ENCODE results near the gene GBX1.

DNA sequence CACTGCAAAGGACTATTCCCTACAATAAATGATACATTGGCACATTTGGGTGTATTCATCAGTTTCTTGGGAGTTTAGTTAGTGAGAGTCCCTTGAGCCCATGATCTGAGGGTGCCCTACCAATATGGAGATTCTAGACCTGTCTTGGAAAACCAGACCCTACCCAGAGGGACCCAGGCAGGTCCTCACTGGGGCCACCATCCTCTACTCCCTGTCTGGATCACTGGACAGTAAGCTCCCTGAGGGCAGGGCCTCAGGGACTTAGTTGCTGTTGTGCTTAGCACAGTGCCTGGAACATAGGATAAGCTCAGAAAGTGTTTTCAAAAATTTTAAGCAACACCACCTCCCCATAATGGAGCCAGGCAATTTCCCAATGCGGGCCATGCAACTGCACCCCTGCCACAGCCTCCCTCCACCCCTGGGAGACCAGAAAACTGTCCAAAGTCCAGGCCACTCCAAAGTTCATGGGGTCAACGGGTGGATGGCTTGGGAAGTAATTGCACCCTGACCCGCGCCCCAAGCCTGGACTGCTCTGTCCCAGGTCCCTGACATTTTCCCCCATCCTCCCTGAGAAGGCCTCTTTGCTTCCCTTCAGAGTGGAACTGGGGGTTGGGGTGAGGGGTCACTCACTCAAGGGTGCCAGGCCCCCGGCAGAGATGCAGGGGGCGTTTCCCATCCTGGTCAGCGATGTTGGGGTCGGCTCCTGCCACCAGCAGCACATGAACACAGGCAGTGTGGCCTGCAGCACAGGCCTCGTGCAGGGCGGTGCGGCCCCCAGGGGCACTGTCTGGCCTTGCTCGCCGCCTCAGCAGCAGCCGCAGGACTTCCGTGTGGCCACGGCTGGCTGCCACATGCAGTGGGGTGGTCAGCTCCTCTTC is 18.5 kb upstream of the GBX1 start:
- TF ChIP-seq TARDBP (IDR thresholded peaks at IDR 0.05) (no peak), FOXK2 (IDR thresholded peaks at IDR 0.05) (no peak), FOXA1 (IDR thresholded peaks at IDR 0.05) (no peak)

Measured in HEK293T (cell line).